ENCODE data around the gene EME2. TPM values are rescaled to one million over a fixed set of nuclear protein-coding genes. Genes with fewer than 3 reads are reported as not detected.

EME2 gene
- total RNA-seq, 1 donor from 2014 or later, result 5.2 TPM

- H3K9me3 ChIP-seq (ENCODE audit: control insufficient read depth in 3 of 3, low read length in 3 of 3), result no peaks in the 10 kb centered on the region
- H3K4me3 ChIP-seq (ENCODE audit: low read length in 3 of 3), result no peak overlapping the region
- no peak overlapping the region for H3K27ac ChIP-seq (ENCODE audit: low read depth, low read length)
- peaks cover 3 to 6% (median 4%) of the 10 kb centered on the region in 3 donors for H3K36me3 ChIP-seq (ENCODE audit: control insufficient read depth in 3 of 3, insufficient read depth in 3 of 3, low read length in 3 of 3)
- no peaks in the 10 kb centered on the region for H3K27me3 ChIP-seq (ENCODE audit: control insufficient read depth in 3 of 3, insufficient read depth in 3 of 3, low read length in 3 of 3)
- H3K4me1 ChIP-seq (ENCODE audit: control insufficient read depth in 3 of 3, insufficient read depth in 3 of 3, low read length in 3 of 3), result no peaks in the 10 kb centered on the region
- H3K9ac ChIP-seq (ENCODE audit: low read depth in 1 of 3, low read length in 3 of 3), result no peak overlapping the region
Observed at GRCh38 chr16:1800701-1801100, 28.1 kb downstream of the EME2 start.

GRCh38 chr16:1807626-1808025 is 35.0 kb downstream of the EME2 start:
- no peak overlapping the region for H3K9ac ChIP-seq (ENCODE audit: low read depth in 1 of 3, low read length in 3 of 3)
- peaks cover 29 to 33% (median 30%) of the 10 kb centered on the region in 3 donors for H3K36me3 ChIP-seq (ENCODE audit: control insufficient read depth in 3 of 3, insufficient read depth in 3 of 3, low read length in 3 of 3)
- H3K4me1 ChIP-seq (ENCODE audit: control insufficient read depth in 3 of 3, insufficient read depth in 3 of 3, low read length in 3 of 3), result no peaks in the 10 kb centered on the region
- H3K27me3 ChIP-seq (ENCODE audit: control insufficient read depth in 3 of 3, insufficient read depth in 3 of 3, low read length in 3 of 3), result no peaks in the 10 kb centered on the region
- no peak overlapping the region for H3K4me3 ChIP-seq (ENCODE audit: low read length in 3 of 3)
- H3K9me3 ChIP-seq (ENCODE audit: control insufficient read depth in 3 of 3, low read length in 3 of 3), result no peaks in the 10 kb centered on the region
- H3K27ac ChIP-seq (ENCODE audit: low read depth, low read length), result no peak overlapping the region

- Histone ChIP-seq H3K27ac (ENCODE audit: low read depth, low read length) (no peak overlapping the region), H3K9ac (ENCODE audit: low read depth in 1 of 3, low read length in 3 of 3) (no peak overlapping the region), H3K36me3 (ENCODE audit: control insufficient read depth in 3 of 3, insufficient read depth in 3 of 3, low read length in 3 of 3) (peaks cover 33% of the 10 kb centered on the region in 3 donors), H3K9me3 (ENCODE audit: control insufficient read depth in 3 of 3, low read length in 3 of 3) (no peaks in the 10 kb centered on the region), H3K4me1 (ENCODE audit: control insufficient read depth in 3 of 3, insufficient read depth in 3 of 3, low read length in 3 of 3) (no peaks in the 10 kb centered on the region), H3K4me3 (ENCODE audit: low read length in 3 of 3) (no peak overlapping the region), H3K27me3 (ENCODE audit: control insufficient read depth in 3 of 3, insufficient read depth in 3 of 3, low read length in 3 of 3) (no peaks in the 10 kb centered on the region)
Observed at GRCh38 chr16:1808691-1809090, 36.1 kb downstream of the EME2 start.

GRCh38 chr16:1809281-1809801 is 36.7 kb downstream of the EME2 start:
- peaks cover 32 to 36% (median 33%) of the 10 kb centered on the region in 3 donors for H3K36me3 ChIP-seq (ENCODE audit: control insufficient read depth in 3 of 3, insufficient read depth in 3 of 3, low read length in 3 of 3)
- H3K4me3 ChIP-seq (ENCODE audit: low read length in 3 of 3), result no peak overlapping the region
- H3K9me3 ChIP-seq (ENCODE audit: control insufficient read depth in 3 of 3, low read length in 3 of 3), result no peaks in the 10 kb centered on the region
- H3K27ac ChIP-seq (ENCODE audit: low read depth, low read length), result no peak overlapping the region
- H3K4me1 ChIP-seq (ENCODE audit: control insufficient read depth in 3 of 3, insufficient read depth in 3 of 3, low read length in 3 of 3), result no peaks in the 10 kb centered on the region
- H3K9ac ChIP-seq (ENCODE audit: low read depth in 1 of 3, low read length in 3 of 3), result no peak overlapping the region
- no peaks in the 10 kb centered on the region for H3K27me3 ChIP-seq (ENCODE audit: control insufficient read depth in 3 of 3, insufficient read depth in 3 of 3, low read length in 3 of 3)

- no peak overlapping the region for H3K27ac ChIP-seq (ENCODE audit: low read depth, low read length)
- peaks cover 34 to 36% (median 36%) of the 10 kb centered on the region in 3 donors for H3K36me3 ChIP-seq (ENCODE audit: control insufficient read depth in 3 of 3, insufficient read depth in 3 of 3, low read length in 3 of 3)
- H3K9me3 ChIP-seq (ENCODE audit: control insufficient read depth in 3 of 3, low read length in 3 of 3), result no peaks in the 10 kb centered on the region
- H3K27me3 ChIP-seq (ENCODE audit: control insufficient read depth in 3 of 3, insufficient read depth in 3 of 3, low read length in 3 of 3), result no peaks in the 10 kb centered on the region
- H3K4me1 ChIP-seq (ENCODE audit: control insufficient read depth in 3 of 3, insufficient read depth in 3 of 3, low read length in 3 of 3), result no peaks in the 10 kb centered on the region
- no peak overlapping the region for H3K9ac ChIP-seq (ENCODE audit: low read depth in 1 of 3, low read length in 3 of 3)
- H3K4me3 ChIP-seq (ENCODE audit: low read length in 3 of 3), result no peak overlapping the region
Observed at GRCh38 chr16:1810106-1810505, 37.5 kb downstream of the EME2 start.

- Histone ChIP-seq H3K4me3 (ENCODE audit: low read length in 3 of 3) (no peak overlapping the region), H3K27ac (ENCODE audit: low read depth, low read length) (no peak overlapping the region), H3K36me3 (ENCODE audit: control insufficient read depth in 3 of 3, insufficient read depth in 3 of 3, low read length in 3 of 3) (peaks cover 35 to 38% (median 35%) of the 10 kb centered on the region in 3 donors), H3K27me3 (ENCODE audit: control insufficient read depth in 3 of 3, insufficient read depth in 3 of 3, low read length in 3 of 3) (no peaks in the 10 kb centered on the region), H3K9ac (ENCODE audit: low read depth in 1 of 3, low read length in 3 of 3) (no peak overlapping the region), H3K4me1 (ENCODE audit: control insufficient read depth in 3 of 3, insufficient read depth in 3 of 3, low read length in 3 of 3) (no peaks in the 10 kb centered on the region), H3K9me3 (ENCODE audit: control insufficient read depth in 3 of 3, low read length in 3 of 3) (no peaks in the 10 kb centered on the region)
Observed at GRCh38 chr16:1810536-1810935, 37.9 kb downstream of the EME2 start.

- Histone ChIP-seq H3K36me3 (ENCODE audit: control insufficient read depth in 3 of 3, insufficient read depth in 3 of 3, low read length in 3 of 3) (peaks cover 39 to 47% (median 44%) of the 10 kb centered on the region in 3 donors), H3K9me3 (ENCODE audit: control insufficient read depth in 3 of 3, low read length in 3 of 3) (no peaks in the 10 kb centered on the region), H3K27ac (ENCODE audit: low read depth, low read length) (no peak overlapping the region), H3K4me1 (ENCODE audit: control insufficient read depth in 3 of 3, insufficient read depth in 3 of 3, low read length in 3 of 3) (no peaks in the 10 kb centered on the region), H3K27me3 (ENCODE audit: control insufficient read depth in 3 of 3, insufficient read depth in 3 of 3, low read length in 3 of 3) (no peaks in the 10 kb centered on the region), H3K9ac (ENCODE audit: low read depth in 1 of 3, low read length in 3 of 3) (no peak overlapping the region), H3K4me3 (ENCODE audit: low read length in 3 of 3) (no peak overlapping the region)
Observed at GRCh38 chr16:1812732-1813163, 40.1 kb downstream of the EME2 start.

GRCh38 chr16:1815461-1815860 is 42.9 kb downstream of the EME2 start:
- no peaks in the 10 kb centered on the region for H3K27me3 ChIP-seq (ENCODE audit: control insufficient read depth in 3 of 3, insufficient read depth in 3 of 3, low read length in 3 of 3)
- no peaks in the 10 kb centered on the region for H3K9me3 ChIP-seq (ENCODE audit: control insufficient read depth in 3 of 3, low read length in 3 of 3)
- no peak overlapping the region for H3K4me3 ChIP-seq (ENCODE audit: low read length in 3 of 3)
- no peak overlapping the region for H3K9ac ChIP-seq (ENCODE audit: low read depth in 1 of 3, low read length in 3 of 3)
- peaks cover 28 to 40% (median 38%) of the 10 kb centered on the region in 3 donors for H3K36me3 ChIP-seq (ENCODE audit: control insufficient read depth in 3 of 3, insufficient read depth in 3 of 3, low read length in 3 of 3)
- no peak overlapping the region for H3K27ac ChIP-seq (ENCODE audit: low read depth, low read length)
- no peaks in the 10 kb centered on the region for H3K4me1 ChIP-seq (ENCODE audit: control insufficient read depth in 3 of 3, insufficient read depth in 3 of 3, low read length in 3 of 3)

GRCh38 chr16:1816396-1817275 is 44.0 kb downstream of the EME2 start:
- Histone ChIP-seq H3K36me3 (ENCODE audit: control insufficient read depth in 3 of 3, insufficient read depth in 3 of 3, low read length in 3 of 3) (peaks cover 38 to 50% (median 47%) of the 10 kb centered on the region in 3 donors), H3K27ac (ENCODE audit: low read depth, low read length) (no peak overlapping the region), H3K27me3 (ENCODE audit: control insufficient read depth in 3 of 3, insufficient read depth in 3 of 3, low read length in 3 of 3) (no peaks in the 10 kb centered on the region), H3K4me3 (ENCODE audit: low read length in 3 of 3) (no peak overlapping the region), H3K9ac (ENCODE audit: low read depth in 1 of 3, low read length in 3 of 3) (no peak overlapping the region), H3K4me1 (ENCODE audit: control insufficient read depth in 3 of 3, insufficient read depth in 3 of 3, low read length in 3 of 3) (no peaks in the 10 kb centered on the region), H3K9me3 (ENCODE audit: control insufficient read depth in 3 of 3, low read length in 3 of 3) (no peaks in the 10 kb centered on the region)

GRCh38 chr16:1817276-1817589 is 44.6 kb downstream of the EME2 start:
- H3K27me3 ChIP-seq (ENCODE audit: control insufficient read depth in 3 of 3, insufficient read depth in 3 of 3, low read length in 3 of 3), result no peaks in the 10 kb centered on the region
- no peak overlapping the region for H3K4me3 ChIP-seq (ENCODE audit: low read length in 3 of 3)
- H3K4me1 ChIP-seq (ENCODE audit: control insufficient read depth in 3 of 3, insufficient read depth in 3 of 3, low read length in 3 of 3), result no peaks in the 10 kb centered on the region
- peaks cover 44 to 56% (median 51%) of the 10 kb centered on the region in 3 donors for H3K36me3 ChIP-seq (ENCODE audit: control insufficient read depth in 3 of 3, insufficient read depth in 3 of 3, low read length in 3 of 3)
- no peak overlapping the region for H3K27ac ChIP-seq (ENCODE audit: low read depth, low read length)
- H3K9me3 ChIP-seq (ENCODE audit: control insufficient read depth in 3 of 3, low read length in 3 of 3), result no peaks in the 10 kb centered on the region
- H3K9ac ChIP-seq (ENCODE audit: low read depth in 1 of 3, low read length in 3 of 3), result no peak overlapping the region

Data from skeletal muscle tissue (tissue), 4 donors.